Natural killer cell (primary cell): Measurements from ENCODE around the gene C1QBP. TPM values are rescaled to one million over a fixed set of nuclear protein-coding genes. Genes with fewer than 3 reads are reported as not detected.

Experiments
- ATAC-seq, 3 donors: fragments of 150-1000 bp in 2 of 3; fragments of 200-7000 bp in 1 of 3; cut with Tn5 transposase; 1 replicate in 1 of 3; 2 replicates in 2 of 3; pipeline ENCODE4 v1.10.0; 2021; ENCODE audit warnings: mild to moderate bottlenecking in 2 of 3, moderate library complexity in 2 of 3
- DNase-seq, 2 donors: peaks; one replicate each; pipeline versions ENCODE4 v3.0.0 to v3.0.0-alpha.2; 2013 to 2021; ENCODE audit warnings: mixed read lengths in 1 of 2
- H3K27ac ChIP-seq: one replicate; pipeline ENCODE4 v1.5.1; 2013; ENCODE audit warnings: mild to moderate bottlenecking, low read length
- H3K27me3 ChIP-seq: one replicate; pipeline ENCODE4 v1.6.1; 2013; ENCODE audit warnings: low read length; ENCODE audit not compliant: control insufficient read depth, insufficient read depth
- H3K36me3 ChIP-seq: one replicate; pipeline ENCODE4 v1.6.1; 2013; ENCODE audit warnings: low read length; ENCODE audit not compliant: control insufficient read depth, insufficient read depth
- H3K4me1 ChIP-seq: one replicate; pipeline ENCODE4 v1.6.1; 2013; ENCODE audit warnings: low read length; ENCODE audit not compliant: control insufficient read depth, insufficient read depth
- H3K4me3 ChIP-seq: one replicate; pipeline ENCODE4 v1.5.1; 2013; ENCODE audit warnings: low read length
- H3K9me3 ChIP-seq: one replicate; pipeline ENCODE4 v1.6.1; 2013; ENCODE audit warnings: low read length; ENCODE audit not compliant: control insufficient read depth, insufficient read depth
- H3K27ac Mint-ChIP-seq, 2 donors: one replicate each; pipeline ENCODE4 v1.8.0; 2022; ENCODE audit warnings: mild to moderate bottlenecking in 2 of 2, mixed read lengths in 2 of 2, moderate library complexity in 1 of 2
- H3K27me3 Mint-ChIP-seq, 2 donors: one replicate each; pipeline ENCODE4 v1.8.0; 2022; ENCODE audit warnings: low read depth in 2 of 2, mixed read lengths in 2 of 2
- H3K36me3 Mint-ChIP-seq: one replicate; pipeline ENCODE4 v1.8.0; 2022; ENCODE audit warnings: mixed read lengths
- H3K4me1 Mint-ChIP-seq, 2 donors: one replicate each; pipeline ENCODE4 v1.8.0; 2022; ENCODE audit warnings: mixed read lengths in 2 of 2
- H3K4me3 Mint-ChIP-seq: one replicate; pipeline ENCODE4 v1.8.0; 2022; ENCODE audit warnings: mild to moderate bottlenecking, moderate library complexity, mixed read lengths
- H3K9me3 Mint-ChIP-seq, 2 donors: one replicate each; pipeline ENCODE4 v1.8.0; 2022; ENCODE audit warnings: mixed read lengths in 2 of 2
- CTCF ChIP-seq: fragments of 200-600 bp; IDR thresholded peaks from one replicate; pipeline ENCODE4 v1.8.0; 2022; ENCODE audit warnings: antibody characterized with exemption
- WGBS: methylation state at CpG from one replicate; pipeline ENCODE4 v1.1.7; 2013; ENCODE audit warnings: missing lambda C conversion rate; ENCODE audit not compliant: insufficient coverage; 5-methylcytosine and 5-hydroxymethylcytosine counted together
- intact Hi-C: fragments of 100-400 bp; cut with micrococcal nuclease; formaldehyde crosslinking; loops from one replicate; pipeline ENCODE4 v1.14.2; 2022
- total RNA-seq, 4 donors: library from RNA; stranded (reverse); fragments of 120-200 nt in 1 of 4; gene quantifications; one replicate each; pipeline versions ENCODE4 v1.2.3 to v1.2.4, GENCODE V29; 2013 to 2022

C1QBP gene
- total RNA-seq, 3 donors from 2014 or later (not counting 1 experiment from before 2014, with no cell fraction given), result 38.1 to 40.8 (median 40.0) TPM

- Mint-ChIP-seq H3K27me3 (no peaks in the 10 kb centered on the region), H3K27ac (peak within 1 kb of the TSS; percentile 97), H3K36me3 (no peaks in the 10 kb centered on the region), H3K4me1 (peaks cover 25 to 27% of the 10 kb centered on the region in 2 donors), H3K4me3 (peak within 1 kb of the TSS; percentile 99), H3K9me3 (no peaks in the 10 kb centered on the region)
- intact Hi-C loops, result loop anchor here (1.0 to 5.0 kb wide), 4 partner anchors 19 to 473 kb away; partner anchors contain the start of genes C1QBP, DERL2, MIS12 and PFN1
- ATAC-seq, result peak; percentile 67 to 78 (median 70)
- Histone ChIP-seq H3K4me1 (peaks cover 26% of the 10 kb centered on the region), H3K36me3 (peaks cover 39% of the 10 kb centered on the region), H3K27ac (peak within 1 kb of the TSS; percentile 97), H3K4me3 (peak within 1 kb of the TSS; percentile 93), H3K9me3 (no peaks in the 10 kb centered on the region), H3K27me3 (no peaks in the 10 kb centered on the region)
- under 1% methylated on average over 39 of the region's 41 CpGs for WGBS
- peak; percentile 85 to 93 for DNase-seq
- no peak for TF ChIP-seq CTCF
Observed at GRCh38 chr17:5419959-5420653, 18.8 kb downstream of the C1QBP start, which contains the start of gene RPAIN. TSS of gene RPAIN (plus strand) at chr17:5420182. CDS start at chr17:5420211, 29 bp downstream.

DNA sequence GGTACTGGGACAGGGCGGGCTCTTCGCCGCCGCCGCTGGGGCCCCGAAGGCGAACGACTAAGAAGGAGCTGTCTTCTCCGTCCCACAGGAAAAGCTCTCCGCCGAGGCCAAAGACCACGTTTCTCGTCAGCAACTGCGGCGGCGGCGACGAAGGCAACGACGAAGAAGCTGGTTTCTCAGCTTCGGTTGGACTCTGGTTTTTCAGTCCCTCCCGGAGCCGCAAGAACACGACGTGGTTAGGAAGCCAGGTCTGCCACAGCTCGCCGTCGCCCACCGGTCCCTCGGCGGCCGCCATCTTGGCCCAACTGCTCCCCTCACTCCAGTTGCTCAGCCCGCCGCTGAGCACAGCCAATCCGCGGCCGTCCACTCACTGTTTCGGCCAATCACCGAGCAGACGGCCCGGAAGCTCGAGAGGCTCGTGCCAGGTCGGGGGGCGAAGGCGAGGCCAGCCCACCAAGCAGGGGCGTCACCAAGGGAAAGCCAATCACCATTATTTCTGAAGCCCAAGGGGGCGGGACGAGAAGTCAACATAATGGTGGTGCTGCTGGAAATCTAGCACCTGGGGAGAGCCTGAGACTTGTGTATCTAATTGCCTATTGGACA, 19.5 kb downstream of the C1QBP start, which contains the start of gene NUP88:
TSS of gene NUP88 (minus strand) at position 307 of the 603 bp plus-strand sequence. CDS start at position 295, 12 bp downstream.
- peak within 1 kb of the TSS; percentile 97 for H3K27ac ChIP-seq
- intact Hi-C loops, result loop anchor here (1.0 to 5.0 kb wide), 4 partner anchors 20 to 472 kb away; partner anchors contain the start of genes C1QBP, DERL2, MIS12 and PFN1
- peak; percentile 95 to 98 for DNase-seq
- peak within 1 kb of the TSS; percentile 99 for H3K4me3 Mint-ChIP-seq
- TF ChIP-seq CTCF, result no peak
- H3K27me3 Mint-ChIP-seq, result no peaks in the 10 kb centered on the region
- H3K4me3 ChIP-seq, result peak within 1 kb of the TSS; percentile 93
- ATAC-seq, result peak; percentile 87 to 96 (median 91)
- no peaks in the 10 kb centered on the region for H3K36me3 Mint-ChIP-seq
- peaks cover 37% of the 10 kb centered on the region for H3K36me3 ChIP-seq
- peaks cover 26% of the 10 kb centered on the region for H3K4me1 ChIP-seq
- peak within 1 kb of the TSS; percentile 97 for H3K27ac Mint-ChIP-seq
- H3K27me3 ChIP-seq, result no peaks in the 10 kb centered on the region
- H3K9me3 Mint-ChIP-seq, result no peaks in the 10 kb centered on the region
- peaks cover 25 to 27% of the 10 kb centered on the region in 2 donors for H3K4me1 Mint-ChIP-seq
- WGBS, result under 1% methylated on average over 49 of the region's 49 CpGs
- no peaks in the 10 kb centered on the region for H3K9me3 ChIP-seq

GRCh38 chr17:5418858-5419355, 20.0 kb downstream of the C1QBP start:
- DNase-seq, result peak; percentile 40 to 89
- Histone ChIP-seq H3K4me1 (peaks cover 26% of the 10 kb centered on the region), H3K36me3 (peaks cover 38% of the 10 kb centered on the region), H3K27ac (peak overlapping the region; percentile 97), H3K9me3 (no peaks in the 10 kb centered on the region), H3K27me3 (no peaks in the 10 kb centered on the region), H3K4me3 (peak overlapping the region; percentile 93)
- WGBS, result under 1% methylated on average over 26 of the region's 26 CpGs
- H3K27me3 Mint-ChIP-seq, result no peaks in the 10 kb centered on the region
- peak overlapping the region; percentile 99 for H3K4me3 Mint-ChIP-seq
- peak; percentile 33 to 61 (median 38) for ATAC-seq
- H3K27ac Mint-ChIP-seq, result peak overlapping the region; percentile 97
- intact Hi-C loops, result loop anchor here (1.0 to 5.0 kb wide), 4 partner anchors 20 to 472 kb away; partner anchors contain the start of genes C1QBP, DERL2, MIS12 and PFN1
- H3K9me3 Mint-ChIP-seq, result no peaks in the 10 kb centered on the region
- no peak for TF ChIP-seq CTCF
- H3K36me3 Mint-ChIP-seq, result no peaks in the 10 kb centered on the region
- H3K4me1 Mint-ChIP-seq, result peaks cover 25 to 27% of the 10 kb centered on the region in 2 donors
